Liver (tissue), 3 donors: Measurements from ENCODE around the gene PCDHB14.

Experiments used
- ATF3 ChIP-seq: IDR thresholded peaks from 2 replicates; pipeline ENCODE4 v1.6.1; 2016; ENCODE audit warnings: antibody characterized with exemption
- CTCF ChIP-seq: fragments of 150-350 bp; IDR thresholded peaks from 2 replicates; pipeline ENCODE4 v1.5.1; 2017; ENCODE audit warnings: improper control_type of control experiment, low read depth, low read length; ENCODE audit not compliant: missing input control
- EGR1 ChIP-seq, 2 donors: IDR thresholded peaks; 2 replicates each; pipeline ENCODE4 v1.6.1; 2016 to 2018; ENCODE audit warnings: antibody characterized with exemption in 2 of 2, low read depth in 2 of 2
- JUND ChIP-seq, 2 donors: IDR thresholded peaks; 2 replicates each; pipeline ENCODE4 v1.6.1; 2016; ENCODE audit warnings: antibody characterized with exemption in 2 of 2
- MAX ChIP-seq: IDR thresholded peaks from 2 replicates; pipeline ENCODE4 v1.6.1; 2016; ENCODE audit warnings: antibody characterized with exemption
- RAD21 ChIP-seq, 2 donors: IDR thresholded peaks; 2 replicates each; pipeline ENCODE4 v1.6.1; 2016; ENCODE audit warnings: antibody characterized with exemption in 2 of 2, mild to moderate bottlenecking in 2 of 2
- REST ChIP-seq: IDR thresholded peaks from 2 replicates; pipeline ENCODE4 v1.6.1; 2016; ENCODE audit warnings: antibody characterized with exemption, mild to moderate bottlenecking
- RXRA ChIP-seq, 2 donors: IDR thresholded peaks; 2 replicates each; pipeline ENCODE4 v1.6.1; 2017 to 2018; ENCODE audit warnings: antibody characterized with exemption in 2 of 2, mild to moderate bottlenecking in 1 of 2
- SP1 ChIP-seq: IDR thresholded peaks from 2 replicates; pipeline ENCODE4 v1.6.1; 2018; ENCODE audit warnings: antibody characterized with exemption, mild to moderate bottlenecking
- TAF1 ChIP-seq: conservative IDR thresholded peaks from 2 replicates; pipeline ENCODE4 v1.6.1; 2016; ENCODE audit warnings: antibody characterized with exemption, mild to moderate bottlenecking
- ZBTB33 ChIP-seq: IDR thresholded peaks from 2 replicates; pipeline ENCODE4 v1.6.1; 2016; ENCODE audit warnings: antibody characterized with exemption
- donor health status: healthy.
- donor health status: healthy.

GRCh38 chr5:141250576-141250975, 27.4 kb downstream of the PCDHB14 start:
- TF ChIP-seq ZBTB33 (no peak), CTCF (no peak), TAF1 (no peak), JUND (IDR thresholded peaks at IDR 0.05) (no peak), SP1 (no peak), RAD21 (IDR thresholded peaks at IDR 0.05) (no peak), REST (no peak), MAX (no peak), ATF3 (no peak), EGR1 (IDR thresholded peaks at IDR 0.05; ENCODE audit: low read depth in 2 of 2) (no peak), RXRA (IDR thresholded peaks at IDR 0.05) (no peak)
